C4-2B (cell line): ENCODE results near the gene TIGD6.

Experiments
- CTCF ChIP-seq: fragments of 450-650 bp; conservative IDR thresholded peaks from 2 replicates; pipeline ENCODE4 v1.5.1; 2017; ENCODE audit warnings: mild to moderate bottlenecking
- ZFX ChIP-seq: fragments of 450-650 bp; IDR thresholded peaks from 2 replicates; pipeline ENCODE4 v1.6.1; 2017

DNA sequence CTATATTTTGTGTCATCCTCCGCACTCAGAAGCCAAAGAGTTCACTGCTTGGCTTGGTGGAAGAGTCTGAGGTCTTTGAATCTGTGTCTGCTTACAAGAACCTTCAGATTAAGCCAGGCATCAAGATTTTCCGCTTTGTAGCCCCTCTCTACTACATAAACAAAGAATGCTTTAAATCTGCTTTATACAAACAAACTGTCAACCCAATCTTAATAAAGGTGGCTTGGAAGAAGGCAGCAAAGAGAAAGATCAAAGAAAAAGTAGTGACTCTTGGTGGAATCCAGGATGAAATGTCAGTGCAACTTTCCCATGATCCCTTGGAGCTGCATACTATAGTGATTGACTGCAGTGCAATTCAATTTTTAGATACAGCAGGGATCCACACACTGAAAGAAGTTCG is 19.2 kb downstream of the TIGD6 start:
- TF ChIP-seq CTCF, result no peak
- TF ChIP-seq ZFX, result no peak
